ENCODE data around the gene SYNGAP1. TPM values are rescaled to one million over a fixed set of nuclear protein-coding genes. Genes with fewer than 3 reads are reported as not detected.
A peak's percentile ranks its signal among the peaks of the same experiment; 100 is the strongest.

Gene SYNGAP1
- total and polyA plus RNA-seq, 9 of the 15 experiments (the other 6 are each of a cell fraction or from before 2014, with no cell fraction given), result 0.01 to 22.8 (median 3.2) TPM

GRCh38 chr6:33391922-33392594, 27.8 kb upstream of the SYNGAP1 start (continued):
- TF ChIP-seq SRSF3 (IDR thresholded peaks at IDR 0.05; ENCODE audit: insufficient read depth, low read length) (0 out of 2 replicates have a peak, but pooled peaks have one; percentile 52), SREBF2 (CRISPR knock-in tag; IDR thresholded peaks at IDR 0.05) (0 out of 2 replicates have a peak, but pooled peaks have one; percentile 87), CREM (IDR thresholded peaks at IDR 0.05; ENCODE audit: low read depth) (no peak), HDAC1 (IDR thresholded peaks at IDR 0.05) (peak in 1 of 2 experiments; percentile 59; a peak in 2 of 4 replicates), NFATC3 (IDR thresholded peaks at IDR 0.05) (no peak; the same call in 1 of the 2 replicates), CREB3 (tag; conservative IDR thresholded peaks at IDR 0.05; ENCODE audit: low read depth) (no peak), FOS (IDR thresholded peaks at IDR 0.05; ENCODE audit: extremely low read depth, insufficient read length) (no peak), SAP30 (IDR thresholded peaks at IDR 0.05; ENCODE audit: borderline replicate concordance, insufficient read depth, low read depth, low read length, poor library complexity, severe bottlenecking) (peak; percentile 99), TCF7 (IDR thresholded peaks at IDR 0.05; ENCODE audit: borderline replicate concordance) (peak; percentile 69; the same call in 1 of the 2 replicates), RREB1 (CRISPR knock-in tag; IDR thresholded peaks at IDR 0.05) (0 out of 2 replicates have a peak, but pooled peaks have one; percentile 23), GATAD2A (IDR thresholded peaks at IDR 0.05) (no peak), BRD4 (IDR thresholded peaks at IDR 0.05) (0 out of 2 replicates have a peak, but pooled peaks have one; percentile 38), ZKSCAN8 (CRISPR knock-in tag; IDR thresholded peaks at IDR 0.05) (no peak), CBFB (CRISPR knock-in tag; IDR thresholded peaks at IDR 0.05) (peak; percentile 68; the same call in 1 of the 2 replicates), POLR2AphosphoS5 (IDR thresholded peaks at IDR 0.05; ENCODE audit: control insufficient read depth, insufficient read depth, low read depth, low read length) (no peak), NELFE (IDR thresholded peaks at IDR 0.05; ENCODE audit: insufficient read depth, insufficient read length) (no peak), ZNF263 (CRISPR knock-in tag; IDR thresholded peaks at IDR 0.05; ENCODE audit: borderline replicate concordance) (peak; percentile 57; the same call in 1 of the 2 replicates), ZKSCAN1 (IDR thresholded peaks at IDR 0.05; ENCODE audit: low read depth, low read length) (0 out of 2 replicates have a peak, but pooled peaks have one; percentile 6), NFRKB (IDR thresholded peaks at IDR 0.05; ENCODE audit: low read depth) (peak; percentile 83; the same call in 1 of the 2 replicates), HIVEP1 (CRISPR knock-in tag; IDR thresholded peaks at IDR 0.05) (no peak), MTF1 (CRISPR knock-in tag; IDR thresholded peaks at IDR 0.05; ENCODE audit: borderline replicate concordance) (0 out of 2 replicates have a peak, but pooled peaks have one; percentile 20), ZNF324 (CRISPR knock-in tag; IDR thresholded peaks at IDR 0.05) (no peak), ZNF146 (CRISPR knock-in tag; IDR thresholded peaks at IDR 0.05; ENCODE audit: unreplicated experiment) (no peak)
